ENCODE results near the gene LRRC26.

LRRC26 gene

DNA sequence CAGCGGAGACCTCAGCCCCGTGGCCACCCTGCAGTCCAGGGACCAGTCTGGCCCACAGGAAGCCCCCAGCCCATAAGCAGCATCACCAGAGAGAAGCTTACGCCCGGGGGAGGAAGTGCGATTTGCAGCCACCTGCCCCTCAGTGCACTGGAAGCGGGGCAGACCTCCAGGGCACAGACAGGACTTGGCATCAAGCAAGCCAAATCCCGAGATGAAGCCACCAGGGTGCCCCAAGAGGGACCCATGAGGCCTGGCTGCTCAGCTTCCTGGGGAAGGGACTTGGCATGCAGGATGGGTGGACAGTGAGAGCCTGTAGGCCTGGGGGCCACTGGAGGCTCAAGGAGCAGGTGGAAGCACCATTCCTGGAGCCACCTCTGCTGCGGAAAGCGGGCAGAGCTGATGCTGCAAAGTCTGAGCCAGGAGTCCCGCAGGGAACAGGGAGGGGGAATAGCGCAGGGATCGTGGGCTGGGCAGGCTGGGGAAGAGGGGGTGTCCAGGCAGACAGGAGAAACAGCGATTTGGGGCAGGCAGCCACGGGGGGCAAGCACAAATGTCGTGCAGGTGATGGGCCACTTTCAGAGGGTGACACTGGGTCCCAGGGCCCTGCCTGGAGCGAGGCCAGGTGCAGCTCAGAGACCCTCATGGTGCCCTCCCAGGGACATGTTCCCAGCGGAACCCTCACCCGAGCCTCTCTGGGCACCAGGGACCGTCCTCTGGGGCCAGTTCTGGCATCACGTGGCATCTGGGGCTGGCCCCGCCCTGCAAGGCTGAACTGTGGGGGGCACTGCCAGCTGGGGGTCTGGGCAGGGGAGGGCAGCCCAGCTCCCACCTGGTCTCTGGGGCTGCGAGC lies 3.2 kb downstream of the LRRC26 start:
- DNase-seq, result no peak

DNA sequence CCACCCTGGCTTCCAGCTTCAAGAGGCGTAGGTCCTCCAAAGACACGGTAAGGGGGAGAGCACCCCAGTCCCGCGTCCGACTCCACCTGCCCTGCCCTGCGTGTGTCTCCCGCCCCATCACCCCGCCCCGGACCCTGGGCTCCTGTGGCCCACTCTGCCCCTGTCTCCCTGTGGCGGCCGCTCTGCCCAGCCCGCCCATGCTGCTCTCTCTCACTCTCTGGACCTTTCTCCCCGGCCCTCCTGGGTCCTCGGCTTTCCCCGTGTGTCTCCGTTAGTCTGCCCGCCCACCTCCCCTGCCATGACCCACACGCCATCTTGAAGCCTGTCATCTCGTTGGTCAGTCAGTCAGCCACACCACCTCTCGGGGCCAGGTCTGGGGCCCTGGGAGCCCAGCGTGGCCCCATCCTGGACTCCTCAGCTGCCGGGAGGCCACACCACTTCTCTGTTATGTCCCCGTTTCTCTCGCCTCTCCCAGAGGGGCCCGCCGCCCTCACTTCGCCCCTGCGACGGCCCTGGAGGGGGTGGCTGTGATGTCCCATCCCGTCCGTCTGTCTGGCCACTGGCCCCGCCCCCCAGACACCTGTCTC lies 4.5 kb downstream of the LRRC26 start:
- DNase-seq, result no peak

- no peak for DNase-seq
Measured at GRCh38 chr9:137164370-137165249, 5.2 kb downstream of the LRRC26 start.

- DNase-seq, result no peak
Measured at GRCh38 chr9:137163805-137164204, 6.0 kb downstream of the LRRC26 start.

DNA sequence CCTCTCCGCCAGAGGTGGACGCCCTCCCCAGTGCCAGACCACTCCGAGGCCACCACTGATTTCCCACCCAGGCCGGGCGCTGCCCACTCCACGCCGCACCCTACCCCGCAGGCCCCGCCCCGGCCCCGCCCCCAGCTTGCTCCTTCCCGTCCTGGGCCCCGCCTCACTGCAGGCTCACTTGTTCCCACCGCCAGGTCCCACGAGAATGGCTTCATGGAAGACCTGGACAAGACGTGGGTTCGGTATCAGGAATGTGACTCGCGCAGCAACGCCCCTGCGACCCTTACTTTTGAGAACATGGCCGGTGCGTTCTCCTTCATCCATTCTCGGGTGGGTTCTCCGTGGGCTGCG lies 6.5 kb downstream of the LRRC26 start:
- no peak for DNase-seq

DNA sequence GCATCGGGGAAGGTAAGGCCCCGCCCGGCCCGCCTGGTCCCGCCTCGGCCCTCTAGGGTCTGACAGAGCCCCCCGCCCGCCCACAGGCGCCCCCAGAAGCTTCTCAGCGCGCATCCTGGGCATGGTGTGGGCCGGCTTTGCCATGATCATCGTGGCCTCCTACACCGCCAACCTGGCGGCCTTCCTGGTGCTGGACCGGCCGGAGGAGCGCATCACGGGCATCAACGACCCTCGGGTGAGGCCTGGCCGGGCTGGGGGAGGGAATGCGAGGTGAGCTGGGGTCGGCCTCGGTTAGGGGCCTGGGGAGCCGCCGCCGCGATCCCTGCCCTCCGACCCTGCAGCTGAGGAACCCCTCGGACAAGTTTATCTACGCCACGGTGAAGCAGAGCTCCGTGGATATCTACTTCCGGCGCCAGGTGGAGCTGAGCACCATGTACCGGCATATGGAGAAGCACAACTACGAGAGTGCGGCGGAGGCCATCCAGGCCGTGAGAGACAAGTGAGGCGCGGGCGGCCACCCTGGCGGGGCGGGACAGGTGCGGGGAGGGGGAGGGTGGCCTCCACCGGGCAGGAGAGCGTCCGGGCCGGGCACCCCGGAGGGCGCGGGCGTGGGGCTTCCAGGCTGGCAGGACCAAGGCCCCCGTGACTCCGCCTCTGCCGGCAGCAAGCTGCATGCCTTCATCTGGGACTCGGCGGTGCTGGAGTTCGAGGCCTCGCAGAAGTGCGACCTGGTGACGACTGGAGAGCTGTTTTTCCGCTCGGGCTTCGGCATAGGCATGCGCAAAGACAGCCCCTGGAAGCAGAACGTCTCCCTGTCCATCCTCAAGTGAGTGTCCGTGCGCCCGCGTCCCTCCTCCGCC lies 7.1 kb downstream of the LRRC26 start:
- no peak for DNase-seq

DNA sequence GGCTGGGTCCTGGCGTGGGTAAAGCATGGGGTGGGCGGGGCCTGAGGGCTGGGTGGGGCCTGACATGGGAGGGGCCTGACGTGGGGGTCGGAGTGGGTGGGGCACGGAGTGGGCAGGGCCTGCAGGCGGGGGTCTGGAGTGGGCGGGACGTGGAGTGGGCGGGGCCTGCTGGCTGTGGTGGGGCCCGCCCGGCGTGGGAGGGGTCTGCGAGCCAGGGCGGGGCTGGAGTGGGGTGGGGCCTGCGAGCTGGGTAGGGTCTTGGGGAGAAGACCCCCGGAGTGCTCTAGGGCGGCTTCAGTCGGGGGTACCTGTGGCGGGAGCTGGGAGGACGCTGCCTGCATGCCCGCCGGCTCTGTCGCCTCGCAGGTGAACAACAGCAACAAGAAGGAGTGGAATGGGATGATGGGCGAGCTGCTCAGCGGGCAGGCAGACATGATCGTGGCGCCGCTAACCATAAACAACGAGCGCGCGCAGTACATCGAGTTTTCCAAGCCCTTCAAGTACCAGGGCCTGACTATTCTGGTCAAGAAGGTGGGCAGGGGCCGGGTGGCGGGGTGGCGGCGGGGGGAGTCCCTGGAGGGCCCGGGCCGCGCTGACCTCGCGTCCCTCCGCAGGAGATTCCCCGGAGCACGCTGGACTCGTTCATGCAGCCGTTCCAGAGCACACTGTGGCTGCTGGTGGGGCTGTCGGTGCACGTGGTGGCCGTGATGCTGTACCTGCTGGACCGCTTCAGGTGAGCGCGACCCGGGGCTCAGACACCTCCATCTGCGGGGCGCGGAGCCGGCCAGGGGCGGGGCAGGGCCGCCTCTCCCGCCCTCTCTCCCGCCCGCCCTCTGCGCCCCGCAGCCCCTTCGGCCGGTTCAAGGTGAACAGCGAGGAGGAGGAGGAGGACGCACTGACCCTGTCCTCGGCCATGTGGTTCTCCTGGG lies 8.0 kb downstream of the LRRC26 start:
- no peak for DNase-seq

DNA sequence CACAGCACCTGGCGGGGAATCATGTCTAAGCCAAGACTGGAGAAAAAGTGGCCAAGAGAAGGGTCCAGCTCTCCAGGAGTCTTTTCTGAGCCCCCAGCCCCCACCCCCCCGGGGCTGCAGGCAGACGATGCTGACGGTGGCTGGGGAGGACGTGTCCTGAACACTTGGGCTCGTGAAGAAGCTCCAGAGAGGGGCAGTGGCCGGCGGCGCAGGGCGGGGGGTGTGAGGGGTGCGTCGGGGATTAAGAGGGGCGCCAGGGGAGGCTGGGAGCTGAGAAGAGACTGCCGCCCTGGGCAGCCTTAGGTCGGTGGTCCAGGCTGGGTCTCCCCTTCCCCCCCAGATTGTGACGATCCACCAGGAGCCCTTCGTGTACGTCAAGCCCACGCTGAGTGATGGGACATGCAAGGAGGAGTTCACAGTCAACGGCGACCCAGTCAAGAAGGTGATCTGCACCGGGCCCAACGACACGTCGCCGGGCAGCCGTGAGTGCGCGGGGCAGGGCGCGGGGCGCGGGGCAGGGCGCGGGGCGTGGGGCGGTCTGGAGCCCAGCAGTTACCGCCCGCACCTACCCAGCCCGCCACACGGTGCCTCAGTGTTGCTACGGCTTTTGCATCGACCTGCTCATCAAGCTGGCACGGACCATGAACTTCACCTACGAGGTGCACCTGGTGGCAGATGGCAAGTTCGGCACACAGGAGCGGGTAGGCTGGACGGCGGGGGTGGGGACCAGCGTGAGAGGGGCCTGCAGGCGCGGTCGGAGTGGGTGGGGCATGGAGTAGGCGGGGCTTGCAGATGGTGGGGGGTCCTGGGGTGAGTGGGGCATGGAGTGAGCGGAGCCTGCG lies 8.9 kb downstream of the LRRC26 start:
- no peak for DNase-seq

GRCh38 chr9:137160054-137160425 lies 9.8 kb downstream of the LRRC26 start:
- no peak for DNase-seq

DNA sequence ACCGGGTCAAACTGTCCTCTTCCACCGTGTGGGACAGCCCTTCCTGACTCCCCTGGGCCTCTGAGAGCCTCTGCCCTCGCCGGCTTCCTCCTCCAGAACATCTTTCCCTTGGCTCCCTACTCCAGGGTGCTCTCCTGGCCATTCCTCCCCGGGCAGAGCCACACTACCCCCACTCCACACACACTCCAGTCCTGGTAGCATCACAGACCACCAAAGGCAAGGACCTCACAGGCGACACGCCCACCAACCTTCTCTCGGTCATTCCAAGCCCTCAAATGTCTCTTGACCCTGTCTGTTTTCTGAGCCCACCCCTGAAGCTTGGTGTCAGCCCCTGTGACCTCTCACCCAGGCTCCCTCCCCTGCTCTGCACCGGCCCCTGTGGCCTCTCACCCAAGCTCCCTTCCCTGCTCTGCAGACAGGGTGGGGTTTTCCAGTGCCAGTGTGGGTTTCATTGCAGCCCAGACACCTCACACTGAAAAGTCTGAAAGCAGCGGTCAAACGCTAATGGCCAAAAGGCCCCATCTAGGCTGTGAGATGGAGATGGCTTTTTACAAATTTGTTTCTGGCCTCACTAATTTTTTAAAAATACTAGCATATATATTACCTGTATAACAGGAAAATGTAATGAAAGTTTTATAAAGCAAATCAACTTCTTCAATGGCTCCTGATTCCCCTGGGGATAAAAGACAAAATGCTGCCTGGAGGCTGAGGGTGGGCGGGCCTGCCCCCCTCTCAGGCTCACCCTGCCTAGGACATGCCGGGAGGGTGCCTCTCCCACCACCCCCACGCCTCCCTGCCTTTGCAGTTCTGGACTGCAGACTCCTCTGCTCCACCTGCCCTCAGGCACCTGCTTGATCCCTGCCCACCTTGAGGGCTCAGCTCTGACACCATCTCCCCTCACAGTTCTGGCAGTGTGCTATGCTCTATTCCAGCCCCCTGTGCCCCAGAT lies 10.5 kb downstream of the LRRC26 start:
- no peak for DNase-seq

GRCh38 chr9:137158625-137159024 lies 11.2 kb downstream of the LRRC26 start:
- no peak for DNase-seq

DNA sequence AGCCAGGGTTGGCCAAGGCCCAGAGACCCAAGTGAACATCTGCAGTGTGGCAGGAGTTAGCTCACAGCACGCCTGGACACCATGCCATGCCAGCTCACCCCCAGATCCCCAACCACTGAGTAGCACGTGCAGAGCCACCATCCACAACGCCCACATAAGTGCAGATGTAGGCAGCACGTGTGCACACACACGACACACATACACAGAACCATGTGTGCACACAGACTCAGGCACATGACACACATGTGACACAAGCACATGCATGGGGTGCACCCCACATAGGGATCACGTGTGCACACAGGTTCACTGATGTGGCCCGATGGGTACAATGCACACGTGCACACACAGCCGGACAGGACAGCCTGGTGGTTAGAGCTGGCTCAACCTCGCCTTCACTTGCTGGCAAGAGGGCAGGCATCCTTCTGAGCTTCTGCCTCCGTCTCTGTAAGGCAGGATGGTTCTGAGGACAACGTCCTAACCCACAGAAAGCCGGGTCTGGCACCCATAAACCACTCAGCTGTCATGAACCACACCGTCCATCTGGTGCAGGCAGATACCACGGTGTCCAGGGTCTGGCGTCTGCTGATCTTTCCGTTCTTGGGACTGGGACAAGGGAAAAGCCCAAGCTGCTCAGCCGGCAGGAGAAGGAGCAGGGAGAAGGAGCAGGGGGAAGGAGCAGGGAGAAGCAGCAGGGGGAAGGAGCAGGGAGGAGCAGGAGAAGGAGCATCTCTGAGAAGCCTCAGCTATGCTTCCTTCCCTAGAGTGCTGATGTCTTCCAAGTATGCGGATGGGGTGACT lies 12.0 kb downstream of the LRRC26 start:
- DNase-seq, result no peak

GRCh38 chr9:137156567-137157375 lies 13.1 kb downstream of the LRRC26 start:
- DNase-seq, result peak; percentile 79

DNA sequence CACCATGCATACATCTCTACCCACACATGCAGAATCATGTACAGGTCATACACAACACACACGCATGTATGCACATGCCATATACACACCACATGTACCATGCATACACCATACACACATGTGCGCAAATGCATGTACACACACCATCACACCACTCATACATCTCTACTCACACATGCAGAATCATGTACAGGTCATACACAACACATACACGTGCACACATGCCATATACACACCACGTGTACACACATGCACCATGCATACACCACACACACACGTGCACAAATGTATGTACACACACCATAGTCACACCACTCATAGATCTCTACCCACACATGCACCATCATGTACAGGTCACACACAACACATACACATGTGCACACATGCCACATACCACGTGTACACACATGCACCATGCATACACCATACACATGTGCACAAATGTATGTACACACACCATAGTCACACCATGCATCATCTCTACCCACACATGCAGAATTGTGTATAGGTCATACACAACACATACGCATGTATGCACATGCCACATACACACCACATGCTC lies 16.9 kb downstream of the LRRC26 start:
- DNase-seq, result no peak

- DNase-seq, result peak; percentile 86
Measured at GRCh38 chr9:137150617-137151457, 19.0 kb downstream of the LRRC26 start.

- DNase-seq, result no peak
Measured at GRCh38 chr9:137149942-137150616, 19.8 kb downstream of the LRRC26 start.

Measured in activated CD4-positive, alpha-beta T cell treated with anti-CD3 and anti-CD28 coated beads for 48 hours (primary cell).